WTC11 (cell line): ENCODE data around the gene ITPRIP. TPM values are rescaled to one million over a fixed set of nuclear protein-coding genes. Genes with fewer than 3 reads are reported as not detected.

Experiments used
- ATAC-seq: fragments of 200-7000 bp; cut with Tn5 transposase; 2 replicates; pipeline ENCODE4 v1.10.0; 2021; ENCODE audit warnings: mild to moderate bottlenecking, moderate library complexity
- CTCF ChIA-PET: fragments of 300-600 bp; sonication (Branson Sonifier 250); formaldehyde crosslinking; loops from one replicate; lab custom pipeline; 2021; ENCODE audit warnings: antibody characterized with exemption; lab: Charles Lee
- POLR2A ChIA-PET: fragments of 350-600 bp; sonication (Branson Sonifier 250); formaldehyde crosslinking; loops from one replicate; lab custom pipeline; 2021; ENCODE audit warnings: antibody characterized with exemption; lab: Charles Lee
- DNase-seq: peaks from one replicate; pipeline ENCODE4 v3.0.0; 2021; ENCODE audit warnings: low spot score
- H3K27ac Mint-ChIP-seq: 2 replicates; pipeline ENCODE4 v1.8.0; 2021; ENCODE audit warnings: mixed read lengths
- H3K27me3 Mint-ChIP-seq: 2 replicates; pipeline ENCODE4 v1.8.0; 2021; ENCODE audit warnings: low read depth, mild to moderate bottlenecking, moderate library complexity, mixed read lengths
- H3K36me3 Mint-ChIP-seq: 2 replicates; pipeline ENCODE4 v1.8.0; 2021; ENCODE audit warnings: mixed read lengths
- H3K4me1 Mint-ChIP-seq: 2 replicates; pipeline ENCODE4 v1.8.0; 2022; ENCODE audit warnings: mixed read lengths
- H3K4me3 Mint-ChIP-seq: 2 replicates; pipeline ENCODE4 v1.8.0; 2021; ENCODE audit warnings: mild to moderate bottlenecking, moderate library complexity, mixed read lengths
- H3K9me3 Mint-ChIP-seq: 2 replicates; pipeline ENCODE4 v1.8.0; 2021; ENCODE audit warnings: mixed read lengths
- ATF1 ChIP-seq: sonication (generic); formaldehyde crosslinking; IDR thresholded peaks from 2 replicates; pipeline ENCODE4 v1.8.1; 2023; ENCODE audit warnings: mild to moderate bottlenecking, moderate library complexity, missing genetic modification reagents
- CREM ChIP-seq: sonication (generic); formaldehyde crosslinking; IDR thresholded peaks from 2 replicates; pipeline ENCODE4 v1.8.1; 2022; ENCODE audit warnings: mild to moderate bottlenecking, missing genetic modification reagents, moderate library complexity
- FOXJ3 ChIP-seq: sonication (generic); formaldehyde crosslinking; IDR thresholded peaks from 2 replicates; pipeline ENCODE4 v1.9.0; 2021; ENCODE audit warnings: missing genetic modification reagents, mild to moderate bottlenecking, borderline replicate concordance
- GTF2I ChIP-seq: fragments of 250-450 bp; sonication (Bioruptor Pico); conservative IDR thresholded peaks from 2 replicates; pipeline ENCODE4 v1.4.0; 2021; ENCODE audit warnings: mild to moderate bottlenecking
- MXD4 ChIP-seq: fragments of 250-450 bp; sonication (Bioruptor Pico); IDR thresholded peaks from 2 replicates; pipeline ENCODE4 v1.8.0; 2021; ENCODE audit warnings: mild to moderate bottlenecking, moderate library complexity, borderline replicate concordance
- OVOL2 ChIP-seq: fragments of 250-450 bp; sonication (Bioruptor Pico); IDR thresholded peaks from 2 replicates; pipeline ENCODE4 v1.9.0; 2021; ENCODE audit warnings: mild to moderate bottlenecking, borderline replicate concordance
- RORB ChIP-seq: fragments of 250-450 bp; sonication (Bioruptor Pico); IDR thresholded peaks from 2 replicates; pipeline ENCODE4 v1.9.0; 2021; ENCODE audit warnings: mild to moderate bottlenecking
- ZNF138 ChIP-seq: sonication (generic); formaldehyde crosslinking; conservative IDR thresholded peaks from 2 replicates; pipeline ENCODE4 v1.8.1; 2022; ENCODE audit warnings: mild to moderate bottlenecking, moderate library complexity, missing genetic modification reagents
- ZNF232 ChIP-seq: sonication (generic); formaldehyde crosslinking; IDR thresholded peaks from 2 replicates; pipeline ENCODE4 v1.8.0; 2022; ENCODE audit warnings: mild to moderate bottlenecking, missing genetic modification reagents
- ZNF263 ChIP-seq: sonication (generic); formaldehyde crosslinking; IDR thresholded peaks from 2 replicates; pipeline ENCODE4 v1.8.1; 2022; ENCODE audit warnings: low read depth, mild to moderate bottlenecking, moderate library complexity, missing genetic modification reagents
- ZNF423 ChIP-seq: fragments of 250-450 bp; sonication (Bioruptor Pico); IDR thresholded peaks from 2 replicates; pipeline ENCODE4 v2.1.2; 2022; ENCODE audit warnings: mild to moderate bottlenecking, moderate library complexity
- ZNF671 ChIP-seq: fragments of 250-450 bp; sonication (Bioruptor Pico); IDR thresholded peaks from 2 replicates; pipeline ENCODE4 v1.8.0; 2021; ENCODE audit warnings: mild to moderate bottlenecking
- total RNA-seq: library from RNA; stranded (reverse); gene quantifications from 3 replicates; pipeline ENCODE4 v1.2.3, GENCODE V29; 2021
- TF ChIP-seq, protein P1 (sequence below): sonication (generic); formaldehyde crosslinking; IDR thresholded peaks from 2 replicates; pipeline ENCODE4 v1.8.0; 2023; ENCODE audit warnings: missing genetic modification reagents, mild to moderate bottlenecking, borderline replicate concordance
- TF ChIP-seq, protein P2 (sequence below): sonication (generic); formaldehyde crosslinking; IDR thresholded peaks from 2 replicates; pipeline ENCODE4 v1.8.1; 2023; ENCODE audit warnings: mild to moderate bottlenecking, missing genetic modification reagents
- TF ChIP-seq, protein P3 (sequence below): sonication (generic); formaldehyde crosslinking; IDR thresholded peaks from 2 replicates; pipeline ENCODE4 v1.8.1; 2022; ENCODE audit warnings: low read depth, mild to moderate bottlenecking, moderate library complexity, missing genetic modification reagents, borderline replicate concordance
- TF ChIP-seq, protein P4 (sequence below): sonication (generic); formaldehyde crosslinking; IDR thresholded peaks from 2 replicates; pipeline ENCODE4 v1.8.1; 2022; ENCODE audit warnings: mild to moderate bottlenecking, missing genetic modification reagents, moderate library complexity, borderline replicate concordance
- TF ChIP-seq, protein P5 (sequence below): fragments of 200-600 bp; IDR thresholded peaks from 2 replicates; pipeline ENCODE4 v1.8.0; 2022; ENCODE audit warnings: antibody characterized with exemption
- TF ChIP-seq, protein P6 (sequence below): sonication (generic); formaldehyde crosslinking; IDR thresholded peaks from 2 replicates; pipeline ENCODE4 v1.8.1; 2023; ENCODE audit warnings: mild to moderate bottlenecking, missing genetic modification reagents, borderline replicate concordance

Gene ITPRIP
- total RNA-seq, 1 experiment from 2014 or later = 16.8 TPM

DNA sequence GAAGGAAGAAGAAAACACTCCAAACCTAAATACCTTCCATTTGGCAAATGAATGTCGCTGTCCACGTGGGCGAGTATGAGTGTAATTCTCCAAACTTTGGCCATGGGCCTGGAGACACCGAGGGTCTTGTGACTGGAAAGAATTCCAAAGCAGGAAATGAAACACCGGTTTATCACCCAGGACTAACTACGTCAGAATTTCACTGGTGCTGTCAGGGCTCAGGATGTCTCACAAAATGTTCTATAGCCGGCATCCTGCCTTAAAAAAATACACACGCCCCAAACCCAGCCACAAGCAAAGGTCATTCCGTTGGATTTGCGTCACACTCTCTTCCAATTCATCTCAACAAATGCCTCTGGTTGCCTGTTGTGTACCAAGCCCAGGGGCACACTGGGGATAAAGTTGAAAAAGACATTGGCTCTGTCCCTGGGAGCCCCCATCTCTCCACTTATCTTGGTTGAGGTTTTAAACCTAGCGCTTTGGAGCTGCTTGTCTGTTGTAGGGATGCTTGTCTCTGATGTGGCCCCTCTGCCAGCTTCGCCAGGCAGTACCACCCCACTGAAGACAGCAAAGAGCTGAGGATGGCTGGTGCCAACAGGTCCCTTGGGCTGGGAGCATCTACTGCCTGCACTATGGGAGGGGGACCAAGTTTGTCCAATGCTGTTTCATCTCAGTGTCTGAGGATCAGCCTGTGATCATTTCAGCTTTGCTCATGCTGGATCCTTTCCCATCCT lies 38.1 kb downstream of the ITPRIP start:
- peaks cover 28% of the 10 kb centered on the region for H3K36me3 Mint-ChIP-seq
- ChIA-PET CTCF (interaction anchor here (0.7 to 1.6 kb wide), 5 partner anchors 13 to 68 kb away, joined by 3 to 10 read pairs (median 3); partner anchors contain the start of genes CFAP58 and ITPRIP), POLR2A (no interaction called here)
- TF ChIP-seq ZNF423 (no peak), ATF1 (CRISPR knock-in tag) (no peak), ZNF671 (CRISPR knock-in tag) (no peak), CREM (CRISPR knock-in tag) (no peak), RORB (CRISPR knock-in tag) (no peak), ZNF232 (no peak), ZNF263 (CRISPR knock-in tag) (no peak)
- TF ChIP-seq, protein P1, sequence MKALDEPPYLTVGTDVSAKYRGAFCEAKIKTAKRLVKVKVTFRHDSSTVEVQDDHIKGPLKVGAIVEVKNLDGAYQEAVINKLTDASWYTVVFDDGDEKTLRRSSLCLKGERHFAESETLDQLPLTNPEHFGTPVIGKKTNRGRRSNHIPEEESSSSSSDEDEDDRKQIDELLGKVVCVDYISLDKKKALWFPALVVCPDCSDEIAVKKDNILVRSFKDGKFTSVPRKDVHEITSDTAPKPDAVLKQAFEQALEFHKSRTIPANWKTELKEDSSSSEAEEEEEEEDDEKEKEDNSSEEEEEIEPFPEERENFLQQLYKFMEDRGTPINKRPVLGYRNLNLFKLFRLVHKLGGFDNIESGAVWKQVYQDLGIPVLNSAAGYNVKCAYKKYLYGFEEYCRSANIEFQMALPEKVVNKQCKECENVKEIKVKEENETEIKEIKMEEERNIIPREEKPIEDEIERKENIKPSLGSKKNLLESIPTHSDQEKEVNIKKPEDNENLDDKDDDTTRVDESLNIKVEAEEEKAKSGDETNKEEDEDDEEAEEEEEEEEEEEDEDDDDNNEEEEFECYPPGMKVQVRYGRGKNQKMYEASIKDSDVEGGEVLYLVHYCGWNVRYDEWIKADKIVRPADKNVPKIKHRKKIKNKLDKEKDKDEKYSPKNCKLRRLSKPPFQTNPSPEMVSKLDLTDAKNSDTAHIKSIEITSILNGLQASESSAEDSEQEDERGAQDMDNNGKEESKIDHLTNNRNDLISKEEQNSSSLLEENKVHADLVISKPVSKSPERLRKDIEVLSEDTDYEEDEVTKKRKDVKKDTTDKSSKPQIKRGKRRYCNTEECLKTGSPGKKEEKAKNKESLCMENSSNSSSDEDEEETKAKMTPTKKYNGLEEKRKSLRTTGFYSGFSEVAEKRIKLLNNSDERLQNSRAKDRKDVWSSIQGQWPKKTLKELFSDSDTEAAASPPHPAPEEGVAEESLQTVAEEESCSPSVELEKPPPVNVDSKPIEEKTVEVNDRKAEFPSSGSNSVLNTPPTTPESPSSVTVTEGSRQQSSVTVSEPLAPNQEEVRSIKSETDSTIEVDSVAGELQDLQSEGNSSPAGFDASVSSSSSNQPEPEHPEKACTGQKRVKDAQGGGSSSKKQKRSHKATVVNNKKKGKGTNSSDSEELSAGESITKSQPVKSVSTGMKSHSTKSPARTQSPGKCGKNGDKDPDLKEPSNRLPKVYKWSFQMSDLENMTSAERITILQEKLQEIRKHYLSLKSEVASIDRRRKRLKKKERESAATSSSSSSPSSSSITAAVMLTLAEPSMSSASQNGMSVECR (CRISPR knock-in tag) = no peak
- TF ChIP-seq, protein P2, sequence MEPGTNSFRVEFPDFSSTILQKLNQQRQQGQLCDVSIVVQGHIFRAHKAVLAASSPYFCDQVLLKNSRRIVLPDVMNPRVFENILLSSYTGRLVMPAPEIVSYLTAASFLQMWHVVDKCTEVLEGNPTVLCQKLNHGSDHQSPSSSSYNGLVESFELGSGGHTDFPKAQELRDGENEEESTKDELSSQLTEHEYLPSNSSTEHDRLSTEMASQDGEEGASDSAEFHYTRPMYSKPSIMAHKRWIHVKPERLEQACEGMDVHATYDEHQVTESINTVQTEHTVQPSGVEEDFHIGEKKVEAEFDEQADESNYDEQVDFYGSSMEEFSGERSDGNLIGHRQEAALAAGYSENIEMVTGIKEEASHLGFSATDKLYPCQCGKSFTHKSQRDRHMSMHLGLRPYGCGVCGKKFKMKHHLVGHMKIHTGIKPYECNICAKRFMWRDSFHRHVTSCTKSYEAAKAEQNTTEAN = no peak
- TF ChIP-seq, protein P3, sequence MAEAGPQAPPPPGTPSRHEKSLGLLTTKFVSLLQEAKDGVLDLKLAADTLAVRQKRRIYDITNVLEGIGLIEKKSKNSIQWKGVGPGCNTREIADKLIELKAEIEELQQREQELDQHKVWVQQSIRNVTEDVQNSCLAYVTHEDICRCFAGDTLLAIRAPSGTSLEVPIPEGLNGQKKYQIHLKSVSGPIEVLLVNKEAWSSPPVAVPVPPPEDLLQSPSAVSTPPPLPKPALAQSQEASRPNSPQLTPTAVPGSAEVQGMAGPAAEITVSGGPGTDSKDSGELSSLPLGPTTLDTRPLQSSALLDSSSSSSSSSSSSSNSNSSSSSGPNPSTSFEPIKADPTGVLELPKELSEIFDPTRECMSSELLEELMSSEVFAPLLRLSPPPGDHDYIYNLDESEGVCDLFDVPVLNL (CRISPR knock-in tag) = no peak
- H3K27me3 Mint-ChIP-seq = peaks cover 3% of the 10 kb centered on the region; the same call in 1 of the 2 replicates
- peaks cover 12% of the 10 kb centered on the region for H3K4me1 Mint-ChIP-seq
- H3K27ac Mint-ChIP-seq = no peak overlapping the region
- H3K9me3 Mint-ChIP-seq = peaks cover 32% of the 10 kb centered on the region
- ATAC-seq = no peak
- DNase-seq = no peak
- no peak overlapping the region for H3K4me3 Mint-ChIP-seq

DNA sequence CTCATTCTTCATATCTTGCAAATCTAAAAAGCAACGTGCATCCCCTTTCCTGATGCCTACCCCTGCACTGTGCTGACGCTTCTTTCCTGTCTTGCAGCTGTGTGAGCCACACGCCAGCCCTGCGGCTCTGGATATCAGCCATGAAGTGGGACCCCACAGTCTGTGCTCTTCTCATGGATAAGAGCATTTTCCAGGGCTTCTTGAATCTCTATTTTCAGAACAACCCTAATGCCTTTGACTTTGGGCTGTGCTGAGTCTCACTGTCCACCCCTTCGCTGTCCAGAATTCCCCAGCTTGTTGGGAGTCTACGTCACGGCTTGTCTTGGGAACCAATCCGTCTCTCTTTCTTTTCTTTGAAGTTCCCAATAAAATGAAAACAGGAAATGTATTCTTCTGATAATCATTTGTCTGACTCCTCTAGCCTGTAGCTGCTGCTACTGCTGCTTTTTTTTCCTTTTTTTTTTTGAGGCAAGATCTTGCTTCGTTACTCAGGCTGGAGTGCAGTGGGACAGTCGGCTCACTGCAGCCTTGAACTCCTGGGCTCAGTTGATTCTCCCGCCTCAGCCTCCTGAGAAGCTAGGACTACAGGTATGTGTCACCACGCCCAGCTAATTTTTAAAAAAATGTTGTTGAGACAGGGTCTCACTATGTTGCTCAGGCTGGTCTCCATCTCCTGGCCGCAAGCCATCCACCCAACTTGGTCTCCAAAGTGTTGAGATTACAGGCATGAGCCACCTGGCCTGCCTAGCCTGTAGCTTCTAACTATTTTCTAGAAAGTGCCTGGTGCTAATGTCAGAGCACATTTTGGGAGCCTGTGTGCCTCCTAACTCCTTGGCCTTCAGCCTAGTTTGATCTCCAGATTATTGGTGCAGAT lies 39.0 kb downstream of the ITPRIP start:
- Mint-ChIP-seq H3K36me3 (peaks cover 21% of the 10 kb centered on the region), H3K27me3 (peaks cover 3% of the 10 kb centered on the region; the same call in 1 of the 2 replicates), H3K4me3 (no peak overlapping the region), H3K27ac (no peak overlapping the region), H3K9me3 (peaks cover 25% of the 10 kb centered on the region), H3K4me1 (peaks cover 12% of the 10 kb centered on the region)
- no peak for DNase-seq
- ATAC-seq = no peak
- CTCF ChIA-PET = interaction anchor here (0.8 to 9.0 kb wide), 10 partner anchors 9 to 69 kb away, joined by 3 to 126 read pairs (median 4); partner anchors contain the start of genes CFAP58 and ITPRIP
- POLR2A ChIA-PET = no interaction called here
- TF ChIP-seq, protein P4, sequence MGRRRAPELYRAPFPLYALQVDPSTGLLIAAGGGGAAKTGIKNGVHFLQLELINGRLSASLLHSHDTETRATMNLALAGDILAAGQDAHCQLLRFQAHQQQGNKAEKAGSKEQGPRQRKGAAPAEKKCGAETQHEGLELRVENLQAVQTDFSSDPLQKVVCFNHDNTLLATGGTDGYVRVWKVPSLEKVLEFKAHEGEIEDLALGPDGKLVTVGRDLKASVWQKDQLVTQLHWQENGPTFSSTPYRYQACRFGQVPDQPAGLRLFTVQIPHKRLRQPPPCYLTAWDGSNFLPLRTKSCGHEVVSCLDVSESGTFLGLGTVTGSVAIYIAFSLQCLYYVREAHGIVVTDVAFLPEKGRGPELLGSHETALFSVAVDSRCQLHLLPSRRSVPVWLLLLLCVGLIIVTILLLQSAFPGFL (CRISPR knock-in tag) = no peak
- TF ChIP-seq ATF1 (CRISPR knock-in tag) (no peak), OVOL2 (no peak), FOXJ3 (CRISPR knock-in tag) (no peak), GTF2I (CRISPR knock-in tag) (no peak), ZNF138 (CRISPR knock-in tag) (no peak), ZNF423 (no peak), MXD4 (no peak)
- TF ChIP-seq, protein P5, sequence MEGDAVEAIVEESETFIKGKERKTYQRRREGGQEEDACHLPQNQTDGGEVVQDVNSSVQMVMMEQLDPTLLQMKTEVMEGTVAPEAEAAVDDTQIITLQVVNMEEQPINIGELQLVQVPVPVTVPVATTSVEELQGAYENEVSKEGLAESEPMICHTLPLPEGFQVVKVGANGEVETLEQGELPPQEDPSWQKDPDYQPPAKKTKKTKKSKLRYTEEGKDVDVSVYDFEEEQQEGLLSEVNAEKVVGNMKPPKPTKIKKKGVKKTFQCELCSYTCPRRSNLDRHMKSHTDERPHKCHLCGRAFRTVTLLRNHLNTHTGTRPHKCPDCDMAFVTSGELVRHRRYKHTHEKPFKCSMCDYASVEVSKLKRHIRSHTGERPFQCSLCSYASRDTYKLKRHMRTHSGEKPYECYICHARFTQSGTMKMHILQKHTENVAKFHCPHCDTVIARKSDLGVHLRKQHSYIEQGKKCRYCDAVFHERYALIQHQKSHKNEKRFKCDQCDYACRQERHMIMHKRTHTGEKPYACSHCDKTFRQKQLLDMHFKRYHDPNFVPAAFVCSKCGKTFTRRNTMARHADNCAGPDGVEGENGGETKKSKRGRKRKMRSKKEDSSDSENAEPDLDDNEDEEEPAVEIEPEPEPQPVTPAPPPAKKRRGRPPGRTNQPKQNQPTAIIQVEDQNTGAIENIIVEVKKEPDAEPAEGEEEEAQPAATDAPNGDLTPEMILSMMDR = no peak
- TF ChIP-seq, protein P6, sequence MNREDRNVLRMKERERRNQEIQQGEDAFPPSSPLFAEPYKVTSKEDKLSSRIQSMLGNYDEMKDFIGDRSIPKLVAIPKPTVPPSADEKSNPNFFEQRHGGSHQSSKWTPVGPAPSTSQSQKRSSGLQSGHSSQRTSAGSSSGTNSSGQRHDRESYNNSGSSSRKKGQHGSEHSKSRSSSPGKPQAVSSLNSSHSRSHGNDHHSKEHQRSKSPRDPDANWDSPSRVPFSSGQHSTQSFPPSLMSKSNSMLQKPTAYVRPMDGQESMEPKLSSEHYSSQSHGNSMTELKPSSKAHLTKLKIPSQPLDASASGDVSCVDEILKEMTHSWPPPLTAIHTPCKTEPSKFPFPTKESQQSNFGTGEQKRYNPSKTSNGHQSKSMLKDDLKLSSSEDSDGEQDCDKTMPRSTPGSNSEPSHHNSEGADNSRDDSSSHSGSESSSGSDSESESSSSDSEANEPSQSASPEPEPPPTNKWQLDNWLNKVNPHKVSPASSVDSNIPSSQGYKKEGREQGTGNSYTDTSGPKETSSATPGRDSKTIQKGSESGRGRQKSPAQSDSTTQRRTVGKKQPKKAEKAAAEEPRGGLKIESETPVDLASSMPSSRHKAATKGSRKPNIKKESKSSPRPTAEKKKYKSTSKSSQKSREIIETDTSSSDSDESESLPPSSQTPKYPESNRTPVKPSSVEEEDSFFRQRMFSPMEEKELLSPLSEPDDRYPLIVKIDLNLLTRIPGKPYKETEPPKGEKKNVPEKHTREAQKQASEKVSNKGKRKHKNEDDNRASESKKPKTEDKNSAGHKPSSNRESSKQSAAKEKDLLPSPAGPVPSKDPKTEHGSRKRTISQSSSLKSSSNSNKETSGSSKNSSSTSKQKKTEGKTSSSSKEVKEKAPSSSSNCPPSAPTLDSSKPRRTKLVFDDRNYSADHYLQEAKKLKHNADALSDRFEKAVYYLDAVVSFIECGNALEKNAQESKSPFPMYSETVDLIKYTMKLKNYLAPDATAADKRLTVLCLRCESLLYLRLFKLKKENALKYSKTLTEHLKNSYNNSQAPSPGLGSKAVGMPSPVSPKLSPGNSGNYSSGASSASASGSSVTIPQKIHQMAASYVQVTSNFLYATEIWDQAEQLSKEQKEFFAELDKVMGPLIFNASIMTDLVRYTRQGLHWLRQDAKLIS (CRISPR knock-in tag) = no peak
